GM12878 (cell line): ENCODE measurements around the gene ACRV1. TPM values are rescaled to one million over a fixed set of nuclear protein-coding genes. Genes with fewer than 3 reads are reported as not detected.

Experiments used
- ATAC-seq: fragments of 200-7000 bp; cut with Tn5 transposase; 3 replicates; pipeline ENCODE4 v1.9.1; 2020; ENCODE audit warnings: mild to moderate bottlenecking, moderate library complexity
- BruUV-seq: library from RNA; stranded (reverse); fragments of 400-500 nt; replicated peaks from 2 replicates; lab custom pipeline; 2021; lab: Mats Ljungman, UMichigan
- CTCF ChIA-PET: fragments of 300-600 bp; sonication (Branson Sonifier 250); formaldehyde crosslinking; extraction: SDS; loops from one replicate; lab custom pipeline; 2021; ENCODE audit warnings: inconsistent platforms; lab: Yijun Ruan, JAX
- POLR2A ChIA-PET: fragments of 350-600 bp; formaldehyde crosslinking; extraction: SDS; loops from one replicate; lab custom pipeline; 2021; ENCODE audit warnings: inconsistent platforms; lab: Charles Lee
- RAD21 ChIA-PET: fragments of 300-600 bp; sonication (Branson Sonifier 250); formaldehyde crosslinking; loops from one replicate; lab custom pipeline; 2023; ENCODE audit warnings: antibody characterized with exemption; ENCODE audit not compliant: unreplicated experiment; lab: Charles Lee
- SMC1A ChIA-PET: fragments of 300-600 bp; sonication (Branson Sonifier 250); formaldehyde crosslinking; loops from one replicate; lab custom pipeline; 2023; ENCODE audit not compliant: unreplicated experiment, uncharacterized antibody; lab: Charles Lee
- DNase-seq: peaks from one replicate; pipeline ENCODE4 v3.0.0-alpha.2; 2011; ENCODE audit warnings: low read depth, low spot score
- FAIRE-seq: peaks from 3 replicates; lab custom pipeline; 2011; peaks lifted over from hg19 to GRCh38; lab: Jason Lieb, UNC
- H2AFZ ChIP-seq: 2 replicates; pipeline ENCODE4 v1.6.0; 2011; ENCODE audit warnings: low read depth, low read length, control low read depth; ENCODE audit not compliant: control insufficient read depth
- H3K27ac ChIP-seq: 2 replicates; pipeline ENCODE4 v1.5.1; 2011; ENCODE audit warnings: control low read depth; ENCODE audit not compliant: control insufficient read depth, insufficient read depth
- H3K27me3 ChIP-seq, 2 experiments: replicated peaks in 1 of 2; 2 replicates each; pipeline versions ENCODE4 v1.6.0 to v1.6.1; 2011; ENCODE audit warnings: low read length in 1 of 2; ENCODE audit not compliant: control insufficient read depth in 2 of 2, insufficient read depth in 2 of 2
- H3K36me3 ChIP-seq, 2 experiments: 2 replicates each; pipeline ENCODE4 v1.5.1; 2011; ENCODE audit warnings: low read length in 1 of 2; ENCODE audit not compliant: control insufficient read depth in 2 of 2, insufficient read depth in 2 of 2
- H3K4me1 ChIP-seq: 2 replicates; pipeline ENCODE4 v1.6.1; 2011; ENCODE audit warnings: mild to moderate bottlenecking, low read length, moderate library complexity, mixed read lengths; ENCODE audit not compliant: control insufficient read depth, insufficient read depth
- H3K4me2 ChIP-seq: 2 replicates; pipeline ENCODE4 v1.6.0; 2011; ENCODE audit warnings: control low read depth; ENCODE audit not compliant: control insufficient read depth, insufficient read depth
- H3K4me3 ChIP-seq: fragments of 200-600 bp; sonication (generic); 2 replicates; pipeline ENCODE4 v1.5.1; 2016
- H3K79me2 ChIP-seq: 2 replicates; pipeline ENCODE4 v1.6.0; 2011; ENCODE audit warnings: low read length; ENCODE audit not compliant: control insufficient read depth, insufficient read depth
- H3K9ac ChIP-seq: 2 replicates; pipeline ENCODE4 v1.8.0; 2011; ENCODE audit warnings: low read length, control low read depth, mixed read lengths; ENCODE audit not compliant: control insufficient read depth, insufficient read depth
- H3K9me3 ChIP-seq: replicated peaks from 3 replicates; pipeline ENCODE4 v1.5.1; 2011; ENCODE audit warnings: mild to moderate bottlenecking, low read length; ENCODE audit not compliant: control insufficient read depth, insufficient read depth
- H4K20me1 ChIP-seq: 2 replicates; pipeline ENCODE4 v1.6.0; 2011; ENCODE audit not compliant: control insufficient read depth, insufficient read depth
- ATF7 ChIP-seq: fragments of 450-650 bp; IDR thresholded peaks from 2 replicates; pipeline ENCODE4 v1.6.1; 2016; ENCODE audit warnings: low read depth, mild to moderate bottlenecking
- BHLHE40 ChIP-seq, 2 experiments: fragments of 450-650 bp in 1 of 2; IDR thresholded peaks; 2 replicates each; pipeline ENCODE4 v1.6.1; 2011 to 2017; ENCODE audit warnings: low read depth in 2 of 2, borderline replicate concordance in 1 of 2, improper control_type of control experiment in 1 of 2, low read length in 1 of 2, mild to moderate bottlenecking in 1 of 2
- CREB1 ChIP-seq: IDR thresholded peaks from 2 replicates; pipeline ENCODE4 v1.6.1; 2012; ENCODE audit warnings: low read depth, mild to moderate bottlenecking, inconsistent platforms
- DPF2 ChIP-seq: fragments of 450-650 bp; IDR thresholded peaks from 2 replicates; pipeline ENCODE4 v1.6.1; 2017; ENCODE audit warnings: mild to moderate bottlenecking
- EED ChIP-seq: sonication (generic); IDR thresholded peaks from 2 replicates; pipeline ENCODE4 v1.6.1; 2016; ENCODE audit warnings: antibody characterized with exemption, low read depth
- FOXK2 ChIP-seq: fragments of 450-650 bp; IDR thresholded peaks from 2 replicates; pipeline ENCODE4 v1.6.1; 2017; ENCODE audit warnings: mild to moderate bottlenecking, moderate library complexity
- GABPA ChIP-seq: IDR thresholded peaks from 2 replicates; pipeline ENCODE4 v1.6.1; 2014; ENCODE audit warnings: antibody characterized with exemption, low read depth, mild to moderate bottlenecking, inconsistent platforms
- IKZF1 ChIP-seq: fragments of 450-650 bp; conservative IDR thresholded peaks from 2 replicates; pipeline ENCODE4 v1.6.1; 2017; ENCODE audit warnings: antibody characterized with exemption, mild to moderate bottlenecking
- KAT2A ChIP-seq: conservative IDR thresholded peaks from 2 replicates; pipeline ENCODE4 v1.6.1; 2011; ENCODE audit warnings: low read depth, low read length; ENCODE audit not compliant: control insufficient read depth
- POLR2AphosphoS2 ChIP-seq: IDR thresholded peaks from 2 replicates; pipeline ENCODE4 v1.6.1; 2011; ENCODE audit warnings: low read depth, mild to moderate bottlenecking, low read length, improper control_type of control experiment, moderate library complexity
- TCF7 ChIP-seq: IDR thresholded peaks from 2 replicates; pipeline ENCODE4 v1.6.1; 2014; ENCODE audit warnings: antibody characterized with exemption, borderline replicate concordance
- ZSCAN29 ChIP-seq: fragments of 450-650 bp; IDR thresholded peaks from 2 replicates; pipeline ENCODE4 v1.6.1; 2017; ENCODE audit warnings: mild to moderate bottlenecking, moderate library complexity
- WGBS: methylation state at CpG from one replicate; pipeline ENCODE4 v1.1.6; 2016; ENCODE audit warnings: low lambda C conversion rate; ENCODE audit not compliant: insufficient replicate concordance, insufficient coverage; ENCODE audit errors: missing lambda C conversion rate; 5-methylcytosine and 5-hydroxymethylcytosine counted together
- in situ Hi-C: fragments of 300-500 bp; cut with MboI; formaldehyde crosslinking; loops from 9 replicates; pipeline ENCODE4 v1.14.3; 2018; ENCODE audit warnings: mixed read lengths
- intact Hi-C: fragments of 100-400 bp; cut with micrococcal nuclease; formaldehyde crosslinking; loops from one replicate; pipeline ENCODE4 v1.14.2; 2022; ENCODE audit not compliant: unreplicated experiment
- polyA plus RNA-seq, 11 experiments: library from polyadenylated mRNA; depleted of rRNA in 4 of 11; unstranded in 6 of 11; stranded (reverse) in 5 of 11; fragments of >200 nt; fragmentation: Nextera tagmentation in 4 of 11; fragmentation: Illumina TruSeq in 1 of 11; extraction: Ambion mirVana in 4 of 11; extraction: Trizol in 1 of 11; gene quantifications; 1 replicate in 1 of 11; 2 replicates in 10 of 11; pipeline versions ENCODE4 v1.2.1 to v1.2.3, GENCODE V29; 2011 to 2016; ENCODE audit warnings: inconsistent platforms in 2 of 11, missing spikeins in 2 of 11, low read depth in 1 of 11
- total RNA-seq, 4 experiments: library from RNA; depleted of rRNA in 3 of 4; stranded (reverse); fragments of >200 nt in 3 of 4; fragmentation: Illumina TruSeq in 1 of 4; extraction: Trizol in 1 of 4; gene quantifications; 2 replicates each; pipeline versions ENCODE4 v1.2.1 to v1.2.3, GENCODE V29; 2013 to 2021
- TF ChIP-seq, protein P1 (sequence below): fragments of 450-650 bp; IDR thresholded peaks from 2 replicates; pipeline ENCODE4 v1.6.1; 2016; ENCODE audit warnings: mild to moderate bottlenecking
- TF ChIP-seq, protein P2 (sequence below): fragments of 450-650 bp; IDR thresholded peaks from 2 replicates; pipeline ENCODE4 v1.6.1; 2017; ENCODE audit warnings: mild to moderate bottlenecking, moderate library complexity
- TF ChIP-seq, protein P3 (sequence below): fragments of 450-650 bp; IDR thresholded peaks from 2 replicates; pipeline ENCODE4 v1.6.1; 2014; ENCODE audit warnings: mild to moderate bottlenecking
- TF ChIP-seq, protein P4 (sequence below): fragments of 150-350 bp; IDR thresholded peaks from 2 replicates; pipeline ENCODE4 v1.6.1; 2014; ENCODE audit warnings: mild to moderate bottlenecking, low read depth, low read length

ACRV1 gene
- total and polyA plus RNA-seq, 10 of the 15 experiments (the other 5 are each of a cell fraction or from before 2014, with no cell fraction given) = 0.09 to 0.82 (median 0.23) TPM; not detected in 2

DNA sequence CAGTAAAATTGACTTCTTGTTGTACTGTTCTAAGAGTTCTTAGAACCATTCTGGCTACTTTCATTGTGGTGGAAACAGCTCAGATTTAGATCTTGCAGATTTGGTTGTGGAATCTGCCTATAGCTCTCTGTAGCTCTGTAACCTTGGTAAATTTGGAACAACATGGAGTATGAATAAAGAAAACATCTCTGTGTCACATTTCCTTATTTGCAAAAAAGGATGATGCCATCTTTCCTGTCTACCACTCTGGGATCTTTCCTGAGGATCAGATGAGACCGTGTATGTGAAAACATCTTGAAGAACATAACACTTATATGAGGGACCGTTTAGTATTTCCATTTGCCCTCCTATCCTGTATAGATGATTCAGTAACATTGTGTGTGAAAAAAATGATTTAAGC, 9.1 kb downstream of the ACRV1 start (continued):
- TF ChIP-seq EED = no peak
- no peak for TF ChIP-seq FOXK2
- TF ChIP-seq, protein P1, sequence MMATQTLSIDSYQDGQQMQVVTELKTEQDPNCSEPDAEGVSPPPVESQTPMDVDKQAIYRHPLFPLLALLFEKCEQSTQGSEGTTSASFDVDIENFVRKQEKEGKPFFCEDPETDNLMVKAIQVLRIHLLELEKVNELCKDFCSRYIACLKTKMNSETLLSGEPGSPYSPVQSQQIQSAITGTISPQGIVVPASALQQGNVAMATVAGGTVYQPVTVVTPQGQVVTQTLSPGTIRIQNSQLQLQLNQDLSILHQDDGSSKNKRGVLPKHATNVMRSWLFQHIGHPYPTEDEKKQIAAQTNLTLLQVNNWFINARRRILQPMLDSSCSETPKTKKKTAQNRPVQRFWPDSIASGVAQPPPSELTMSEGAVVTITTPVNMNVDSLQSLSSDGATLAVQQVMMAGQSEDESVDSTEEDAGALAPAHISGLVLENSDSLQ = no peak

DNA sequence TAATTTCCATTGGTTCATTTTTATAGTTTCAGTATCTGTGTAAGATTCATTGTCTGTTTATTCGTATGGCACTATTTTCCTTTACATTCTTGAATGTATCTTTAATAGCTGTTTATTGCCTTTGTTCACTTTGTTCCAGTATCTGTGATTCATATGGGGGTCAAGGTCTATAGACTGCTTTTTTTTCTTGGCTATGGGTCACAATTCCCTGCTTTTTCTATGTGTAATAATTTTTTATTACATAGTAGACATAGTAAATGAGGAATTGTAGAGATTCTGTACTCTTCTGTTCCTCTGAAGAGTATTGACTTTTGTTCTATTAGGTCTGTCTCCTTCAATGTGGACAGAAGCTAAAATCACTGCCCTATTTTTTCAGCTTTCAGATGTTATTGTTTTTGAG, 10.5 kb downstream of the ACRV1 start:
- CTCF ChIA-PET = interaction anchor here (0.9 to 1.1 kb wide), 2 partner anchors 9 to 28 kb away, joined by 3 read pairs; no protein-coding TSS in a partner anchor
- Histone ChIP-seq H3K9me3 (no peaks in the 10 kb centered on the region; the same call in 2 of the 3 replicates), H3K9ac (no peak overlapping the region), H2AFZ (no peak overlapping the region), H3K4me3 (no peak overlapping the region), H3K4me1 (no peaks in the 10 kb centered on the region), H3K79me2 (no peaks in the 10 kb centered on the region), H3K36me3 (peaks cover 0 to 7% of the 10 kb centered on the region in 2 experiments; a peak in 2 of 4 replicates), H3K27ac (no peak overlapping the region), H3K27me3 (no peaks in the 10 kb centered on the region), H3K4me2 (no peak overlapping the region), H4K20me1 (no peaks in the 10 kb centered on the region)
- in situ Hi-C loops (no loop called here), intact Hi-C loops (no loop called here)
- FAIRE-seq (no peak), DNase-seq (no peak), ATAC-seq (no peak)
- POLR2A ChIA-PET = no interaction called here
- RAD21 ChIA-PET = no interaction called here
- SMC1A ChIA-PET = interaction anchor here (1.1 kb wide), 1 partner anchor 32 kb away, joined by 3 read pairs; no protein-coding TSS in a partner anchor
- 96% methylated on average over 1 of the region's 1 CpG for WGBS
- no TSS peak for BruUV-seq
- TF ChIP-seq CREB1 = no peak
- TF ChIP-seq TCF7 = no peak
- TF ChIP-seq POLR2AphosphoS2 = no peak
- no peak for TF ChIP-seq ATF7
- TF ChIP-seq, protein P2, sequence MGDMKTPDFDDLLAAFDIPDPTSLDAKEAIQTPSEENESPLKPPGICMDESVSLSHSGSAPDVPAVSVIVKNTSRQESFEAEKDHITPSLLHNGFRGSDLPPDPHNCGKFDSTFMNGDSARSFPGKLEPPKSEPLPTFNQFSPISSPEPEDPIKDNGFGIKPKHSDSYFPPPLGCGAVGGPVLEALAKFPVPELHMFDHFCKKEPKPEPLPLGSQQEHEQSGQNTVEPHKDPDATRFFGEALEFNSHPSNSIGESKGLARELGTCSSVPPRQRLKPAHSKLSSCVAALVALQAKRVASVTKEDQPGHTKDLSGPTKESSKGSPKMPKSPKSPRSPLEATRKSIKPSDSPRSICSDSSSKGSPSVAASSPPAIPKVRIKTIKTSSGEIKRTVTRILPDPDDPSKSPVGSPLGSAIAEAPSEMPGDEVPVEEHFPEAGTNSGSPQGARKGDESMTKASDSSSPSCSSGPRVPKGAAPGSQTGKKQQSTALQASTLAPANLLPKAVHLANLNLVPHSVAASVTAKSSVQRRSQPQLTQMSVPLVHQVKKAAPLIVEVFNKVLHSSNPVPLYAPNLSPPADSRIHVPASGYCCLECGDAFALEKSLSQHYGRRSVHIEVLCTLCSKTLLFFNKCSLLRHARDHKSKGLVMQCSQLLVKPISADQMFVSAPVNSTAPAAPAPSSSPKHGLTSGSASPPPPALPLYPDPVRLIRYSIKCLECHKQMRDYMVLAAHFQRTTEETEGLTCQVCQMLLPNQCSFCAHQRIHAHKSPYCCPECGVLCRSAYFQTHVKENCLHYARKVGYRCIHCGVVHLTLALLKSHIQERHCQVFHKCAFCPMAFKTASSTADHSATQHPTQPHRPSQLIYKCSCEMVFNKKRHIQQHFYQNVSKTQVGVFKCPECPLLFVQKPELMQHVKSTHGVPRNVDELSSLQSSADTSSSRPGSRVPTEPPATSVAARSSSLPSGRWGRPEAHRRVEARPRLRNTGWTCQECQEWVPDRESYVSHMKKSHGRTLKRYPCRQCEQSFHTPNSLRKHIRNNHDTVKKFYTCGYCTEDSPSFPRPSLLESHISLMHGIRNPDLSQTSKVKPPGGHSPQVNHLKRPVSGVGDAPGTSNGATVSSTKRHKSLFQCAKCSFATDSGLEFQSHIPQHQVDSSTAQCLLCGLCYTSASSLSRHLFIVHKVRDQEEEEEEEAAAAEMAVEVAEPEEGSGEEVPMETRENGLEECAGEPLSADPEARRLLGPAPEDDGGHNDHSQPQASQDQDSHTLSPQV = no peak
- TF ChIP-seq ZSCAN29 = no peak
- TF ChIP-seq, protein P3, sequence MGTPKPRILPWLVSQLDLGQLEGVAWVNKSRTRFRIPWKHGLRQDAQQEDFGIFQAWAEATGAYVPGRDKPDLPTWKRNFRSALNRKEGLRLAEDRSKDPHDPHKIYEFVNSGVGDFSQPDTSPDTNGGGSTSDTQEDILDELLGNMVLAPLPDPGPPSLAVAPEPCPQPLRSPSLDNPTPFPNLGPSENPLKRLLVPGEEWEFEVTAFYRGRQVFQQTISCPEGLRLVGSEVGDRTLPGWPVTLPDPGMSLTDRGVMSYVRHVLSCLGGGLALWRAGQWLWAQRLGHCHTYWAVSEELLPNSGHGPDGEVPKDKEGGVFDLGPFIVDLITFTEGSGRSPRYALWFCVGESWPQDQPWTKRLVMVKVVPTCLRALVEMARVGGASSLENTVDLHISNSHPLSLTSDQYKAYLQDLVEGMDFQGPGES = no peak
- TF ChIP-seq KAT2A = no peak
- TF ChIP-seq IKZF1 = no peak
- TF ChIP-seq BHLHE40 (IDR thresholded peaks at IDR 0.05; ENCODE audit: borderline replicate concordance in 1 of 2, low read depth in 2 of 2, low read length in 1 of 2) = no peak
- TF ChIP-seq, protein P4, sequence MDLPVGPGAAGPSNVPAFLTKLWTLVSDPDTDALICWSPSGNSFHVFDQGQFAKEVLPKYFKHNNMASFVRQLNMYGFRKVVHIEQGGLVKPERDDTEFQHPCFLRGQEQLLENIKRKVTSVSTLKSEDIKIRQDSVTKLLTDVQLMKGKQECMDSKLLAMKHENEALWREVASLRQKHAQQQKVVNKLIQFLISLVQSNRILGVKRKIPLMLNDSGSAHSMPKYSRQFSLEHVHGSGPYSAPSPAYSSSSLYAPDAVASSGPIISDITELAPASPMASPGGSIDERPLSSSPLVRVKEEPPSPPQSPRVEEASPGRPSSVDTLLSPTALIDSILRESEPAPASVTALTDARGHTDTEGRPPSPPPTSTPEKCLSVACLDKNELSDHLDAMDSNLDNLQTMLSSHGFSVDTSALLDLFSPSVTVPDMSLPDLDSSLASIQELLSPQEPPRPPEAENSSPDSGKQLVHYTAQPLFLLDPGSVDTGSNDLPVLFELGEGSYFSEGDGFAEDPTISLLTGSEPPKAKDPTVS = no peak
- TF ChIP-seq DPF2 = no peak
- TF ChIP-seq GABPA = no peak
